ENCODE data around the gene GPSM1.

DNA sequence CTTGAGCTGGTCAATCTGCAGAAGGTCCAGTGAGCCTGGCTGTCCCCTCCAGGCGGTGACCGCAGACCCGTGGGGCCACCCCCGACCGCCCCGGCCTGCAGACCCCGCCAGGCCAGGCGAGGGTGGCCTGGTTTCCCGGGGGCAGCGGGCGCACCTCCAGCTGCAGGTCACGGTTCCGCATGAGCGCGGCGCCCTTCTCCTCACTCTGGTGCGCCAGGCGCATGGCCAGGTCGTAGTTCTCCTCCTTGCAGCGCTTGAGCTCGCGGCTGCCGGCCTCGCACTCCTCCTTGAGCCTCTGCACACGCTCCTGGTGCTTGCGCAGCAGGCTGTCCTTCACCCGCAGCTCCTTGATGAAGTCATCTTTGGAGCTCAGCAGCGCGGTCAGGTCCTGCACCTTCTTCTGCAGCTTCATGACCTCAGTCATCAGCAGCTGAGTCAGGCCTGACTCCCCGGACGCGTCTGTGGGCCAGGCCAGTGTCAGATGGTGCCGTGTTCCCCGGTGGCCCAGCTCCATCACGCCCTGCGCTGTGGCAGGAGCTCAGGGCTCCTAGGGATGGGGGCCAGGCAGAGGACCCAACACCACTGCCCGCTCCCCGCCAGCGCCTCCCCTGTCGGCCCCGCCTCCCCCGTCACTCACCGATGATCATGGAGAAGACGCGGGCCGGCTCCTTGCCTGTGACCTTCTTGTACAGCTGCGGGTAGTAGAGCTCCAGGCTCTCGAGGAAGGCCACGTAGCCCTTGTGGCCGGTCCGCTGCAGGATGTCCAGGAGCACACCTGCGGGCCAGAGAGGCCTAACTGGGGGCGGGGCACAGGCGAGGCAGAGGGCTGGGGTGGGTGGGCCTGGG is 43.6 kb downstream of the GPSM1 start:
- TF ChIP-seq EZH2 (IDR thresholded peaks at IDR 0.05; ENCODE audit: borderline replicate concordance, low read length): no peak
- TF ChIP-seq, protein P1, sequence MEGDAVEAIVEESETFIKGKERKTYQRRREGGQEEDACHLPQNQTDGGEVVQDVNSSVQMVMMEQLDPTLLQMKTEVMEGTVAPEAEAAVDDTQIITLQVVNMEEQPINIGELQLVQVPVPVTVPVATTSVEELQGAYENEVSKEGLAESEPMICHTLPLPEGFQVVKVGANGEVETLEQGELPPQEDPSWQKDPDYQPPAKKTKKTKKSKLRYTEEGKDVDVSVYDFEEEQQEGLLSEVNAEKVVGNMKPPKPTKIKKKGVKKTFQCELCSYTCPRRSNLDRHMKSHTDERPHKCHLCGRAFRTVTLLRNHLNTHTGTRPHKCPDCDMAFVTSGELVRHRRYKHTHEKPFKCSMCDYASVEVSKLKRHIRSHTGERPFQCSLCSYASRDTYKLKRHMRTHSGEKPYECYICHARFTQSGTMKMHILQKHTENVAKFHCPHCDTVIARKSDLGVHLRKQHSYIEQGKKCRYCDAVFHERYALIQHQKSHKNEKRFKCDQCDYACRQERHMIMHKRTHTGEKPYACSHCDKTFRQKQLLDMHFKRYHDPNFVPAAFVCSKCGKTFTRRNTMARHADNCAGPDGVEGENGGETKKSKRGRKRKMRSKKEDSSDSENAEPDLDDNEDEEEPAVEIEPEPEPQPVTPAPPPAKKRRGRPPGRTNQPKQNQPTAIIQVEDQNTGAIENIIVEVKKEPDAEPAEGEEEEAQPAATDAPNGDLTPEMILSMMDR (conservative IDR thresholded peaks at IDR 0.05 in 1 of 2, IDR thresholded peaks at IDR 0.05 in 1 of 2; ENCODE audit: extremely low read depth in 1 of 2, insufficient read depth in 1 of 2, low read depth in 1 of 2, low read length in 2 of 2): no peak

Measured in mammary epithelial cell (primary cell).